Loucy (cell line): ENCODE results near the gene RANBP17.

Source experiments
- H2AFZ ChIP-seq: fragments of 200-600 bp; sonication (generic); 2 replicates; pipeline ENCODE4 v1.6.0; 2016; ENCODE audit warnings: antibody characterized with exemption, mild to moderate bottlenecking, low read length, moderate library complexity
- H3F3A ChIP-seq: fragments of 200-600 bp; 2 replicates; pipeline ENCODE4 v1.6.0; 2016; ENCODE audit warnings: antibody characterized with exemption, low read depth, mild to moderate bottlenecking
- H3K27me3 ChIP-seq: fragments of 200-600 bp; sonication (generic); 2 replicates; pipeline ENCODE4 v1.6.1; 2014; ENCODE audit warnings: low read length, mild to moderate bottlenecking; ENCODE audit not compliant: insufficient read depth, poor library complexity, severe bottlenecking
- H3K36me3 ChIP-seq: fragments of 200-600 bp; sonication (generic); 2 replicates; pipeline ENCODE4 v1.6.1; 2016; ENCODE audit warnings: low read length; ENCODE audit not compliant: insufficient read depth
- H3K4me1 ChIP-seq: fragments of 200-600 bp; sonication (generic); 2 replicates; pipeline ENCODE4 v1.5.1; 2014; ENCODE audit warnings: low read length, mild to moderate bottlenecking; ENCODE audit not compliant: insufficient read depth, poor library complexity, severe bottlenecking
- H3K4me2 ChIP-seq: fragments of 200-600 bp; sonication (generic); 2 replicates; pipeline ENCODE4 v1.6.0; 2014; ENCODE audit warnings: antibody characterized with exemption, low read length, low read depth, mild to moderate bottlenecking; ENCODE audit not compliant: poor library complexity, severe bottlenecking
- H3K4me3 ChIP-seq: fragments of 200-600 bp; sonication (generic); 2 replicates; pipeline ENCODE4 v1.5.1; 2014; ENCODE audit warnings: low read length, mild to moderate bottlenecking, mixed read lengths; ENCODE audit not compliant: poor library complexity, severe bottlenecking
- H3K79me2 ChIP-seq: fragments of 200-600 bp; sonication (generic); 2 replicates; pipeline ENCODE4 v1.6.1; 2014; ENCODE audit warnings: low read length; ENCODE audit not compliant: insufficient read depth
- H3K9ac ChIP-seq: fragments of 200-600 bp; sonication (generic); 2 replicates; pipeline ENCODE4 v1.6.0; 2014; ENCODE audit warnings: mild to moderate bottlenecking, low read depth, low read length, moderate library complexity; ENCODE audit not compliant: poor library complexity, severe bottlenecking
- H3K9me2 ChIP-seq: fragments of 200-600 bp; sonication (generic); replicated peaks from 2 replicates; pipeline ENCODE4 v1.6.1; 2016; ENCODE audit warnings: low read depth, low read length, mixed read lengths
- H3K9me3 ChIP-seq: fragments of 200-600 bp; sonication (generic); 2 replicates; pipeline ENCODE4 v1.6.1; 2014; ENCODE audit warnings: mild to moderate bottlenecking, antibody characterized with exemption, low read length, low read depth; ENCODE audit not compliant: insufficient read depth
- H4K20me1 ChIP-seq: fragments of 200-600 bp; sonication (generic); 2 replicates; pipeline ENCODE4 v1.6.0; 2014; ENCODE audit warnings: antibody characterized with exemption, low read length, mild to moderate bottlenecking; ENCODE audit not compliant: insufficient read depth, poor library complexity, severe bottlenecking
- EZH2phosphoT487 ChIP-seq: fragments of 200-600 bp; IDR thresholded peaks from 2 replicates; pipeline ENCODE4 v1.6.1; 2018; ENCODE audit warnings: antibody characterized with exemption, mild to moderate bottlenecking, moderate library complexity, borderline replicate concordance
- TF ChIP-seq, protein P1 (sequence below): fragments of 200-600 bp; sonication (generic); conservative IDR thresholded peaks from 2 replicates; pipeline ENCODE4 v1.5.1; 2014; ENCODE audit warnings: mild to moderate bottlenecking, antibody characterized with exemption, low read length

RANBP17 gene

DNA sequence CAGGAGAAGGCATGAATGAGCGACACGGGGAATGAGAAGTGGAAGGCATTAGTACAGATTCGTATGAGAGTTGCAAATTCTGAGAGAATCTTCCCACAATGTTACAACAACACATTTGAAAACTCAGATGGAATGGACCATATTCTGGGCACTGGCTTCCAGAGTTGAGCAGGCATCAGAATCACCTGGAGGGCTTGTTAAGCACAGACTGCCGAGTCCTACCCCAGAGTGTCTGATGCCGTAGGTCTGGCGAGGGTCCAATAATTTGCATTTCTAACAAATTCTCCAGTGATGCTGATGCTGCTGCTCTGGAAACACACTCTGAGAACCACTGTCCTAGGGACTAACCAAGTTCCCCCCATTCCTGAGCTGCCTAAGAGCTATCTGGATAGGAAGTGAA is 444.3 kb downstream of the RANBP17 start:
- Histone ChIP-seq H3K4me1 (peaks cover 25% of the 10 kb centered on the region), H4K20me1 (no peaks in the 10 kb centered on the region), H3K36me3 (no peaks in the 10 kb centered on the region), H3K79me2 (no peaks in the 10 kb centered on the region), H3K4me2 (peak overlapping the region; percentile 72), H3F3A (no peaks in the 10 kb centered on the region), H3K9ac (no peak overlapping the region), H3K9me2 (no peaks in the 10 kb centered on the region), H3K27me3 (no peaks in the 10 kb centered on the region), H2AFZ (no peak overlapping the region), H3K4me3 (peak overlapping the region; percentile 63), H3K9me3 (no peaks in the 10 kb centered on the region)
- TF ChIP-seq, protein P1, sequence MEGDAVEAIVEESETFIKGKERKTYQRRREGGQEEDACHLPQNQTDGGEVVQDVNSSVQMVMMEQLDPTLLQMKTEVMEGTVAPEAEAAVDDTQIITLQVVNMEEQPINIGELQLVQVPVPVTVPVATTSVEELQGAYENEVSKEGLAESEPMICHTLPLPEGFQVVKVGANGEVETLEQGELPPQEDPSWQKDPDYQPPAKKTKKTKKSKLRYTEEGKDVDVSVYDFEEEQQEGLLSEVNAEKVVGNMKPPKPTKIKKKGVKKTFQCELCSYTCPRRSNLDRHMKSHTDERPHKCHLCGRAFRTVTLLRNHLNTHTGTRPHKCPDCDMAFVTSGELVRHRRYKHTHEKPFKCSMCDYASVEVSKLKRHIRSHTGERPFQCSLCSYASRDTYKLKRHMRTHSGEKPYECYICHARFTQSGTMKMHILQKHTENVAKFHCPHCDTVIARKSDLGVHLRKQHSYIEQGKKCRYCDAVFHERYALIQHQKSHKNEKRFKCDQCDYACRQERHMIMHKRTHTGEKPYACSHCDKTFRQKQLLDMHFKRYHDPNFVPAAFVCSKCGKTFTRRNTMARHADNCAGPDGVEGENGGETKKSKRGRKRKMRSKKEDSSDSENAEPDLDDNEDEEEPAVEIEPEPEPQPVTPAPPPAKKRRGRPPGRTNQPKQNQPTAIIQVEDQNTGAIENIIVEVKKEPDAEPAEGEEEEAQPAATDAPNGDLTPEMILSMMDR = no peak
- TF ChIP-seq EZH2phosphoT487 = no peak

GRCh38 chr5:171306781-171307591 is 445.2 kb downstream of the RANBP17 start:
- Histone ChIP-seq H3K9me3 (no peaks in the 10 kb centered on the region), H3K79me2 (no peaks in the 10 kb centered on the region), H3K36me3 (no peaks in the 10 kb centered on the region), H2AFZ (peak overlapping the region; percentile 36; the same call in 1 of the 2 replicates), H3K4me2 (peak overlapping the region; percentile 72), H3K9ac (peak overlapping the region; percentile 62), H3K27me3 (no peaks in the 10 kb centered on the region), H3K4me1 (peaks cover 25% of the 10 kb centered on the region), H4K20me1 (no peaks in the 10 kb centered on the region), H3K4me3 (peak overlapping the region; percentile 63), H3F3A (no peaks in the 10 kb centered on the region), H3K9me2 (no peaks in the 10 kb centered on the region)
- TF ChIP-seq EZH2phosphoT487 = no peak
- TF ChIP-seq, protein P1 = peak; percentile 27; the same call in 1 of the 2 replicates

DNA sequence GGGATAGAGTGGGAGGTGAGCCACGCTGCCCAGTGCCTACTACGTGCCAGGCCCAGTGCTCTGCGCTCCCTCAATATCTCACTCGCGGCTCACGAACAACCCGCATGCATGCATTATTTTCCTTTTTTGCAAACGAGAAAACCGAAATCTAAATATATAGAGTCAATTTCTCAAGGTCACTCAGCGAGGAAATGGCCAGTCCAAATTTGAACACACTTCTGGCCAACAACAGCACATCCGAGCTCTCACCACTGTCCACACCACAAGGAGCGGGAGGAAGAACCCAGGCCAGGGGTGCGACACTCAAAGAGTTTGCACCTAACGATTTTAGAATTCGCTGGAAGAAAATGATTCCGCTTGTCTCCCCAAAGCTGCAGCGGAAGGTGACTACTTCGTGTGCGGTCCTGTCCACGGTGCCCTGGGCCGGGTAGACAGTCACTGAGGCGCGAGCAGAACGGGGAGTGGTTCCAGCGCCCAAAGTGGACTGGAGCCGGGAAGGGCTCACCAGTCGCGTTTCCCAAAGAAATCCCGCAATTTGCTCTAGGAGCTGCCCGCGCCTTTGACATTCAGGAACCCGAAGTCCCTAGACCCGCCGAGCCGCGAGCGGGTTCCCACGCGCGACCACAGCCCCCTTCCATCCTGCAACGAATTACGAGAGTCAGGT is 446.1 kb downstream of the RANBP17 start:
- Histone ChIP-seq H3K9me2 (no peaks in the 10 kb centered on the region), H3F3A (no peaks in the 10 kb centered on the region), H3K36me3 (no peaks in the 10 kb centered on the region), H4K20me1 (no peaks in the 10 kb centered on the region), H3K4me1 (peaks cover 25% of the 10 kb centered on the region), H3K27me3 (no peaks in the 10 kb centered on the region), H3K4me3 (no peak overlapping the region), H3K9me3 (no peaks in the 10 kb centered on the region), H3K4me2 (peak overlapping the region; percentile 72), H3K9ac (peak overlapping the region; percentile 62), H3K79me2 (no peaks in the 10 kb centered on the region), H2AFZ (0 out of 2 replicates have a peak overlapping the region, but pooled peaks have one; percentile 36)
- TF ChIP-seq, protein P1 = no peak
- no peak for TF ChIP-seq EZH2phosphoT487
